ENCODE measurements around the gene MND1.

Gene MND1

GRCh38 chr4:153344131-153345011 is at the start of gene MND1:
Gene MND1 (plus strand): TSS chr4:153344688. CDS start chr4:153344738, 50 bp downstream.
- in situ Hi-C loops (cut with MboI; ENCODE audit: low sequenced_read_pairs), result no loop called here

- in situ Hi-C loops (cut with MboI; ENCODE audit: low sequenced_read_pairs), result no loop called here
Measured at GRCh38 chr4:153295131-153295755, 49.2 kb upstream of the MND1 start.

- in situ Hi-C loops (cut with MboI; ENCODE audit: low sequenced_read_pairs), result no loop called here
Measured at GRCh38 chr4:153296040-153296823, 48.3 kb upstream of the MND1 start.

- in situ Hi-C loops (cut with MboI; ENCODE audit: low sequenced_read_pairs), result no loop called here
Measured at GRCh38 chr4:153297116-153297515, 47.4 kb upstream of the MND1 start.

GRCh38 chr4:153310793-153311192 is 33.7 kb upstream of the MND1 start:
- in situ Hi-C loops (cut with MboI; ENCODE audit: low sequenced_read_pairs), result no loop called here

GRCh38 chr4:153314915-153315314 is 29.6 kb upstream of the MND1 start:
- in situ Hi-C loops (cut with MboI; ENCODE audit: low sequenced_read_pairs), result no loop called here

- in situ Hi-C loops (cut with MboI; ENCODE audit: low sequenced_read_pairs), result no loop called here
Measured at GRCh38 chr4:153318696-153319320, 25.7 kb upstream of the MND1 start.

GRCh38 chr4:153322791-153323190 is 21.7 kb upstream of the MND1 start:
- in situ Hi-C loops (cut with MboI; ENCODE audit: low sequenced_read_pairs), result no loop called here

GRCh38 chr4:153324046-153324445 is 20.4 kb upstream of the MND1 start:
- in situ Hi-C loops (cut with MboI; ENCODE audit: low sequenced_read_pairs), result no loop called here

- in situ Hi-C loops (cut with MboI; ENCODE audit: low sequenced_read_pairs), result no loop called here
Measured at GRCh38 chr4:153325558-153325957, 18.9 kb upstream of the MND1 start.

- in situ Hi-C loops (cut with MboI; ENCODE audit: low sequenced_read_pairs), result no loop called here
Measured at GRCh38 chr4:153326513-153326912, 18.0 kb upstream of the MND1 start.

- in situ Hi-C loops (cut with MboI; ENCODE audit: low sequenced_read_pairs), result no loop called here
Measured at GRCh38 chr4:153327247-153327646, 17.2 kb upstream of the MND1 start.

GRCh38 chr4:153332936-153333335 is 11.6 kb upstream of the MND1 start:
- in situ Hi-C loops (cut with MboI; ENCODE audit: low sequenced_read_pairs), result no loop called here

- in situ Hi-C loops (cut with MboI; ENCODE audit: low sequenced_read_pairs), result no loop called here
Measured at GRCh38 chr4:153333874-153334273, 10.6 kb upstream of the MND1 start.

- in situ Hi-C loops (cut with MboI; ENCODE audit: low sequenced_read_pairs), result no loop called here
Measured at GRCh38 chr4:153335665-153336064, 8.8 kb upstream of the MND1 start.

- in situ Hi-C loops (cut with MboI; ENCODE audit: low sequenced_read_pairs), result no loop called here
Measured at GRCh38 chr4:153337686-153338085, 6.8 kb upstream of the MND1 start.

GRCh38 chr4:153341575-153342090 is 2.9 kb upstream of the MND1 start:
- in situ Hi-C loops (cut with MboI; ENCODE audit: low sequenced_read_pairs), result no loop called here

GRCh38 chr4:153342751-153343552 is 1.5 kb upstream of the MND1 start:
- in situ Hi-C loops (cut with MboI; ENCODE audit: low sequenced_read_pairs), result no loop called here

- in situ Hi-C loops (cut with MboI; ENCODE audit: low sequenced_read_pairs), result no loop called here
Measured at GRCh38 chr4:153345012-153345981, 809 bp downstream of the MND1 start.
